Testis (tissue), 3 donors: ENCODE measurements around the gene PRKCD. TPM values are rescaled to one million over a fixed set of nuclear protein-coding genes. Genes with fewer than 3 reads are reported as not detected.

ENCODE experiments used
- DNase-seq: peaks from one replicate; pipeline ENCODE4 v3.0.0-alpha.2; 2019
- H3K27ac ChIP-seq, 2 donors: fragments of 200-600 bp; sonication (generic); one replicate each; pipeline ENCODE4 v1.5.1; 2019
- H3K27me3 ChIP-seq: fragments of 200-600 bp; sonication (generic); one replicate; pipeline ENCODE4 v1.5.1; 2019
- H3K36me3 ChIP-seq: fragments of 200-600 bp; sonication (generic); one replicate; pipeline ENCODE4 v1.5.1; 2017; ENCODE audit warnings: low read depth; ENCODE audit errors: missing control alignments
- H3K4me1 ChIP-seq: fragments of 200-600 bp; sonication (generic); one replicate; pipeline ENCODE4 v1.5.1; 2019
- H3K4me3 ChIP-seq, 2 donors: fragments of 200-600 bp; sonication (generic); one replicate each; pipeline ENCODE4 v1.5.1; 2017 to 2019
- H3K9me3 ChIP-seq: fragments of 200-600 bp; sonication (generic); one replicate; pipeline ENCODE4 v1.5.1; 2017
- POLR2A ChIP-seq: fragments of 450-650 bp; IDR thresholded peaks from one replicate; pipeline ENCODE4 v1.6.1; 2017; ENCODE audit warnings: antibody characterized with exemption, mild to moderate bottlenecking, moderate library complexity
- WGBS, 2 donors: methylation state at CpG; one replicate each; pipeline ENCODE4 v1.1.5; 2018; 5-methylcytosine and 5-hydroxymethylcytosine counted together
- intact Hi-C: fragments of 100-400 bp; cut with DNase I; formaldehyde crosslinking; loops from one replicate; pipeline ENCODE4 v1.15.1; 2023; ENCODE audit warnings: low total_unique reads
- polyA plus RNA-seq: library from polyadenylated mRNA; stranded (reverse); fragments of 350-450 nt; fragmentation: Illumina TruSeq; extraction: RNeasy Lipid Tissue Mini Kit (QIAGEN cat#74804); gene quantifications from one replicate; pipeline ENCODE4 v1.2.3, GENCODE V29; 2014; ENCODE audit warnings: low read depth, low replicate concordance; ENCODE audit not compliant: insufficient read depth
- total RNA-seq, 2 donors: library from RNA; depleted of rRNA; stranded (reverse); fragments of >200 nt; gene quantifications; one replicate each; pipeline ENCODE4 v1.2.3, GENCODE V29; 2016
- TF ChIP-seq, protein P1 (sequence below), 3 experiments: fragments of 450-650 bp in 2 of 3; fragments of 200-600 bp in 1 of 3; sonication (generic) in 1 of 3; IDR thresholded peaks; one replicate each; pipeline ENCODE4 v1.5.1; 2016 to 2019; ENCODE audit warnings: antibody characterized with exemption in 3 of 3, mild to moderate bottlenecking in 2 of 3, moderate library complexity in 1 of 3

PRKCD gene
- total and polyA plus RNA-seq, 3 donors from 2014 or later = 36.3 to 44.5 (median 42.3) TPM

GRCh38 chr3:53200501-53201498 is 39.8 kb downstream of the PRKCD start:
- no peaks in the 10 kb centered on the region for H3K9me3 ChIP-seq
- no peaks in the 10 kb centered on the region for H3K36me3 ChIP-seq
- H3K4me3 ChIP-seq = no peak overlapping the region
- WGBS, 2 donors = 85 to 89% methylated on average over 18 to 19 of the region's 19 CpGs
- intact Hi-C loops = no loop called here
- no peak for DNase-seq
- H3K4me1 ChIP-seq = peaks cover 5% of the 10 kb centered on the region
- H3K27ac ChIP-seq = no peak overlapping the region
- no peak for TF ChIP-seq POLR2A
- TF ChIP-seq, protein P1, sequence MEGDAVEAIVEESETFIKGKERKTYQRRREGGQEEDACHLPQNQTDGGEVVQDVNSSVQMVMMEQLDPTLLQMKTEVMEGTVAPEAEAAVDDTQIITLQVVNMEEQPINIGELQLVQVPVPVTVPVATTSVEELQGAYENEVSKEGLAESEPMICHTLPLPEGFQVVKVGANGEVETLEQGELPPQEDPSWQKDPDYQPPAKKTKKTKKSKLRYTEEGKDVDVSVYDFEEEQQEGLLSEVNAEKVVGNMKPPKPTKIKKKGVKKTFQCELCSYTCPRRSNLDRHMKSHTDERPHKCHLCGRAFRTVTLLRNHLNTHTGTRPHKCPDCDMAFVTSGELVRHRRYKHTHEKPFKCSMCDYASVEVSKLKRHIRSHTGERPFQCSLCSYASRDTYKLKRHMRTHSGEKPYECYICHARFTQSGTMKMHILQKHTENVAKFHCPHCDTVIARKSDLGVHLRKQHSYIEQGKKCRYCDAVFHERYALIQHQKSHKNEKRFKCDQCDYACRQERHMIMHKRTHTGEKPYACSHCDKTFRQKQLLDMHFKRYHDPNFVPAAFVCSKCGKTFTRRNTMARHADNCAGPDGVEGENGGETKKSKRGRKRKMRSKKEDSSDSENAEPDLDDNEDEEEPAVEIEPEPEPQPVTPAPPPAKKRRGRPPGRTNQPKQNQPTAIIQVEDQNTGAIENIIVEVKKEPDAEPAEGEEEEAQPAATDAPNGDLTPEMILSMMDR (IDR thresholded peaks at IDR 0.05) = no peak
- H3K27me3 ChIP-seq = no peaks in the 10 kb centered on the region

- no peak overlapping the region for H3K4me3 ChIP-seq
- no peaks in the 10 kb centered on the region for H3K36me3 ChIP-seq
- no peak for DNase-seq
- no peaks in the 10 kb centered on the region for H3K9me3 ChIP-seq
- intact Hi-C loops = no loop called here
- WGBS, 2 donors = 82 to 85% methylated on average over 13 to 14 of the region's 14 CpGs
- H3K27me3 ChIP-seq = no peaks in the 10 kb centered on the region
- no peaks in the 10 kb centered on the region for H3K4me1 ChIP-seq
- TF ChIP-seq POLR2A = no peak
- H3K27ac ChIP-seq = no peak overlapping the region
These were observed 41.5 kb downstream of the PRKCD start for GRCh38 chr3:53202331-53203015.

- Histone ChIP-seq H3K4me1 (no peaks in the 10 kb centered on the region), H3K27me3 (no peaks in the 10 kb centered on the region), H3K4me3 (no peak overlapping the region), H3K36me3 (no peaks in the 10 kb centered on the region), H3K27ac (no peak overlapping the region), H3K9me3 (no peaks in the 10 kb centered on the region)
- DNase-seq = no peak
- intact Hi-C loops = no loop called here
- TF ChIP-seq POLR2A = no peak
- TF ChIP-seq, protein P1 (IDR thresholded peaks at IDR 0.05) = no peak
- whole genome bisulfite sequencing, 2 donors = 77 to 80% methylated on average over 9 of the region's 9 CpGs
These were observed 51.0 kb downstream of the PRKCD start for GRCh38 chr3:53211706-53212702.

DNA sequence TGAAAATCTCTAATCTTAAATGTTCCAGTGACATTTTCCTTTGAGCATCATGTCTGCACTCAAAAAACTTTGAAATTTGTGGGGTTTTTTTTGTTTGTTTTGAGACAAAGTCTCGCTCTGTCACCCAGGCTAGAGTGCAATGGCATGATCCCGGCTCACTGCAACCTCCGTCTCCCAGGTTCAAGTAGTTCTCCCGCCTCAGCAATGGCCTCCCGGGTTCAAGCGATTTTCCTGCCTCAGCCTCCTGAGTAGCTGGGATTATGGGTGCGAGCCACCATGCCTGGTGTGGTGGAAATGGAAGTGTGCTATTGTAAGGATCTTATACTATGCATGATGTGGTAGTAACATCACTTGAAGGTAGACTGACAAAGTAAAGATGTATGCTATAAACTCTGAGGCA is 52.3 kb downstream of the PRKCD start:
- no peak for DNase-seq
- intact Hi-C loops = no loop called here
- WGBS, 2 donors = 89 to 95% methylated on average over 7 of the region's 7 CpGs
- H3K4me3 ChIP-seq = no peak overlapping the region
- H3K27me3 ChIP-seq = no peaks in the 10 kb centered on the region
- no peak overlapping the region for H3K27ac ChIP-seq
- H3K4me1 ChIP-seq = no peaks in the 10 kb centered on the region
- no peaks in the 10 kb centered on the region for H3K36me3 ChIP-seq
- no peak for TF ChIP-seq POLR2A
- TF ChIP-seq, protein P1 (IDR thresholded peaks at IDR 0.05) = no peak
- H3K9me3 ChIP-seq = no peaks in the 10 kb centered on the region
